GM23248 (cell line): ENCODE measurements around the gene PDLIM5. TPM values are rescaled to one million over a fixed set of nuclear protein-coding genes. Genes with fewer than 3 reads are reported as not detected.

ENCODE experiments used
- DNase-seq: peaks from one replicate; pipeline ENCODE4 v3.0.0-alpha.2; 2015
- H2AFZ ChIP-seq: fragments of 200-600 bp; sonication (generic); 2 replicates; pipeline ENCODE4 v1.6.1; 2016; ENCODE audit warnings: antibody characterized with exemption
- H3F3A ChIP-seq: fragments of 200-600 bp; sonication (generic); 2 replicates; pipeline ENCODE4 v1.6.1; 2016; ENCODE audit warnings: mild to moderate bottlenecking, antibody characterized with exemption, mixed run types; ENCODE audit not compliant: insufficient read depth
- H3K27ac ChIP-seq: fragments of 200-600 bp; sonication (generic); 2 replicates; pipeline ENCODE4 v1.5.1; 2016; ENCODE audit warnings: mild to moderate bottlenecking
- H3K27me3 ChIP-seq: fragments of 200-600 bp; sonication (generic); replicated peaks from 2 replicates; pipeline ENCODE4 v1.6.1; 2016; ENCODE audit warnings: mild to moderate bottlenecking; ENCODE audit not compliant: insufficient read depth
- H3K36me3 ChIP-seq: fragments of 200-600 bp; sonication (generic); 2 replicates; pipeline ENCODE4 v1.6.1; 2016; ENCODE audit warnings: low read depth, mild to moderate bottlenecking
- H3K4me1 ChIP-seq: fragments of 200-600 bp; sonication (generic); 2 replicates; pipeline ENCODE4 v1.6.1; 2016; ENCODE audit warnings: mild to moderate bottlenecking; ENCODE audit not compliant: insufficient read depth
- H3K4me2 ChIP-seq: fragments of 200-600 bp; sonication (generic); one replicate; pipeline ENCODE4 v1.6.1; 2016; ENCODE audit warnings: mild to moderate bottlenecking; ENCODE audit not compliant: unreplicated experiment
- H3K4me3 ChIP-seq: fragments of 200-600 bp; sonication (generic); 2 replicates; pipeline ENCODE4 v1.5.1; 2016; ENCODE audit warnings: mild to moderate bottlenecking
- H3K79me2 ChIP-seq: fragments of 200-600 bp; sonication (generic); 2 replicates; pipeline ENCODE4 v1.6.1; 2016; ENCODE audit warnings: mild to moderate bottlenecking; ENCODE audit not compliant: insufficient read depth
- H3K9ac ChIP-seq: fragments of 200-600 bp; sonication (generic); 2 replicates; pipeline ENCODE4 v1.6.1; 2016; ENCODE audit warnings: mild to moderate bottlenecking
- H3K9me2 ChIP-seq: fragments of 200-600 bp; sonication (generic); 2 replicates; pipeline ENCODE4 v1.6.1; 2016; ENCODE audit warnings: mixed run types, mild to moderate bottlenecking, moderate library complexity; ENCODE audit not compliant: insufficient read depth
- H3K9me3 ChIP-seq: fragments of 200-600 bp; sonication (generic); one replicate; pipeline ENCODE4 v1.6.1; 2017; ENCODE audit warnings: low read depth
- H4K20me1 ChIP-seq: fragments of 200-600 bp; sonication (generic); 2 replicates; pipeline ENCODE4 v1.6.0; 2016; ENCODE audit not compliant: insufficient read depth
- EZH2 ChIP-seq: fragments of 200-600 bp; sonication (generic); IDR thresholded peaks from 2 replicates; pipeline ENCODE4 v1.6.1; 2018; ENCODE audit warnings: antibody characterized with exemption, mild to moderate bottlenecking; ENCODE audit not compliant: insufficient read depth, poor library complexity, severe bottlenecking
- EZH2phosphoT487 ChIP-seq: fragments of 200-600 bp; sonication (generic); IDR thresholded peaks from 2 replicates; pipeline ENCODE4 v1.6.1; 2018; ENCODE audit warnings: antibody characterized with exemption, moderate library complexity, mild to moderate bottlenecking, low read depth; ENCODE audit not compliant: insufficient read depth
- WGBS, 2 experiments: methylation state at CpG; one replicate each; pipeline ENCODE4 v1.1.6; 2015 to 2017; ENCODE audit warnings: low lambda C conversion rate in 2 of 2, low coverage in 1 of 2; ENCODE audit errors: missing lambda C conversion rate in 2 of 2; 5-methylcytosine and 5-hydroxymethylcytosine counted together
- in situ Hi-C: fragments of 300-500 bp; cut with MboI; formaldehyde crosslinking; loops from 2 replicates; pipeline ENCODE4 v1.15.0; 2020
- polyA plus RNA-seq: library from polyadenylated mRNA; unstranded; fragments of >200 nt; fragmentation: Nextera tagmentation; extraction: Ambion mirVana; gene quantifications from 2 replicates; pipeline ENCODE4 v1.2.1, GENCODE V29; 2016
- total RNA-seq: library from RNA; depleted of rRNA; stranded (reverse); fragments of >200 nt; shearing (Covaris generic); gene quantifications from 2 replicates; pipeline ENCODE4 v1.2.3, GENCODE V29; 2014; rRNA removed

Gene PDLIM5
- total and polyA plus RNA-seq, 2 experiments from 2014 or later = 115 to 149 TPM

GRCh38 chr4:94714365-94715160 lies 262.8 kb downstream of the PDLIM5 start:
- Histone ChIP-seq H4K20me1 (no peaks in the 10 kb centered on the region), H3K9me2 (no peaks in the 10 kb centered on the region), H3K4me2 (peak overlapping the region; percentile 74), H3F3A (peaks cover 15% of the 10 kb centered on the region), H3K27me3 (no peaks in the 10 kb centered on the region), H2AFZ (peak overlapping the region; percentile 70), H3K79me2 (no peaks in the 10 kb centered on the region), H3K4me3 (peak overlapping the region; percentile 58), H3K4me1 (peaks cover 16% of the 10 kb centered on the region), H3K27ac (peak overlapping the region; percentile 90), H3K9me3 (no peaks in the 10 kb centered on the region), H3K9ac (peak overlapping the region; percentile 70), H3K36me3 (no peaks in the 10 kb centered on the region)
- TF ChIP-seq EZH2phosphoT487 (no peak), EZH2 (no peak)
- in situ Hi-C loops = no loop called here
- peak; percentile 91 for DNase-seq
- WGBS, 2 experiments = 1 to 2% methylated on average over 5 of the region's 5 CpGs

- H3K4me2 ChIP-seq = no peak overlapping the region
- no peaks in the 10 kb centered on the region for H3K9me3 ChIP-seq
- H3K9me2 ChIP-seq = no peaks in the 10 kb centered on the region
- no peaks in the 10 kb centered on the region for H3K36me3 ChIP-seq
- TF ChIP-seq EZH2 = no peak
- no peak for TF ChIP-seq EZH2phosphoT487
- H3K27ac ChIP-seq = peak overlapping the region; percentile 90; the same call in 1 of the 2 replicates
- 98 to 99% methylated on average over 6 of the region's 6 CpGs for WGBS, 2 experiments
- no peak overlapping the region for H2AFZ ChIP-seq
- peaks cover 15% of the 10 kb centered on the region for H3F3A ChIP-seq
- no peak for DNase-seq
- no peaks in the 10 kb centered on the region for H3K27me3 ChIP-seq
- H3K4me1 ChIP-seq = peaks cover 16% of the 10 kb centered on the region
- in situ Hi-C loops = no loop called here
- H3K4me3 ChIP-seq = no peak overlapping the region
- H3K79me2 ChIP-seq = no peaks in the 10 kb centered on the region
- no peak overlapping the region for H3K9ac ChIP-seq
- no peaks in the 10 kb centered on the region for H4K20me1 ChIP-seq
These were observed 264.0 kb downstream of the PDLIM5 start for GRCh38 chr4:94715726-94716125.

Other genes with a start within 250 kb of the PDLIM5 start
- 24.0 and 26.3 TPM in 2 replicates for gene SMARCAD1, start 244.1 kb upstream of the PDLIM5 start, total RNA-seq
- 12.2 and 14.1 TPM in 2 replicates for gene SMARCAD1, start 244.1 kb upstream of the PDLIM5 start, polyA plus RNA-seq
- not detected in 2 replicates for gene HPGDS, start 109.1 kb upstream of the PDLIM5 start, total RNA-seq
- not detected in 2 replicates for gene HPGDS, start 109.1 kb upstream of the PDLIM5 start, polyA plus RNA-seq